ENCODE results near the gene PCLO.

DNA sequence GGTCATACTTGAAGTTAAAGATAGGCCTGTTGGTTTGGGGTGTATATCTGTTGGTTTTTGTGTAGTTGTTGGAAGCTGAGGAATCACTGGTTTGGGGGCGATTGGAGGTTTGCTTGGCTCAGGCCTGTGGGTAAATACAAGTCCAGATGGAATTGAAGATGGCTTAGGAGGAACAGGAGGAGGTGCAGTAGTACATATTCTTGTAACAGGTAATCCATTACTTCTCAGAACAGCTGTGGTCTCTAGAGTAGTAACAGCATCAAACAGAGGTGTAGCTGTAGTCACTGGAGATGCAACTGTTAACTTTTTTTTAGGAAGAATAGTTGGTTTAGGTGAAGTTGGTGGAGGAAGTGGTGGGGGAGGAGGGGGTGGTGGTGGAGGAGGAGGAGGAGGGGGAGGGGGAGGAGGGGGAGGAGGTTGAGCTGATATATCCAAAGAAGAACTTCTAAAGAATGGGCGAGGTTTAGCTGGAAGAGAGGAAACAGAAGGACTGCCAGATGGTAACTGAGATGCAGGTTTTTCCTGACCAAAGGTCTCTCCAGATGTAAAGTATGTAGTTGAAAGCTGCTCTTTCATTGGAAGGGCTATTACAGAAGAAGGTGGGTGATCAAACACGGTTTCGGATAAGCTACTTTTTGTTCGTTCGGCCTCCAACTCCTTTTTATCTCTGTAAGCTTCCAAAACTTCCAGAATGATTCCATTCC is 209.2 kb downstream of the PCLO start:
- TF ChIP-seq, protein P1, sequence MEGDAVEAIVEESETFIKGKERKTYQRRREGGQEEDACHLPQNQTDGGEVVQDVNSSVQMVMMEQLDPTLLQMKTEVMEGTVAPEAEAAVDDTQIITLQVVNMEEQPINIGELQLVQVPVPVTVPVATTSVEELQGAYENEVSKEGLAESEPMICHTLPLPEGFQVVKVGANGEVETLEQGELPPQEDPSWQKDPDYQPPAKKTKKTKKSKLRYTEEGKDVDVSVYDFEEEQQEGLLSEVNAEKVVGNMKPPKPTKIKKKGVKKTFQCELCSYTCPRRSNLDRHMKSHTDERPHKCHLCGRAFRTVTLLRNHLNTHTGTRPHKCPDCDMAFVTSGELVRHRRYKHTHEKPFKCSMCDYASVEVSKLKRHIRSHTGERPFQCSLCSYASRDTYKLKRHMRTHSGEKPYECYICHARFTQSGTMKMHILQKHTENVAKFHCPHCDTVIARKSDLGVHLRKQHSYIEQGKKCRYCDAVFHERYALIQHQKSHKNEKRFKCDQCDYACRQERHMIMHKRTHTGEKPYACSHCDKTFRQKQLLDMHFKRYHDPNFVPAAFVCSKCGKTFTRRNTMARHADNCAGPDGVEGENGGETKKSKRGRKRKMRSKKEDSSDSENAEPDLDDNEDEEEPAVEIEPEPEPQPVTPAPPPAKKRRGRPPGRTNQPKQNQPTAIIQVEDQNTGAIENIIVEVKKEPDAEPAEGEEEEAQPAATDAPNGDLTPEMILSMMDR (optimal IDR thresholded peaks at IDR 0.05 in 1 of 3, IDR thresholded peaks at IDR 0.05 in 1 of 3, conservative IDR thresholded peaks at IDR 0.05 in 1 of 3; ENCODE audit: extremely low read depth in 1 of 3, insufficient read depth in 2 of 3, low read length in 3 of 3) = no peak
- TF ChIP-seq EZH2 (IDR thresholded peaks at IDR 0.05; ENCODE audit: low read length) = no peak

Measured in keratinocyte (primary cell).